ENCODE data around the gene KLKB1.

GRCh38 chr4:186285147-186285546 is 57.8 kb downstream of the KLKB1 start:
- TF ChIP-seq YY1 (IDR thresholded peaks at IDR 0.05; ENCODE audit: insufficient read depth, insufficient read length) = no peak
- no peak for TF ChIP-seq SUZ12 (IDR thresholded peaks at IDR 0.05; ENCODE audit: extremely low read depth, insufficient read depth, insufficient read length)

Data from NT2/D1 (cell line).